K562 (cell line): ENCODE results near the gene DGKB. TPM values are rescaled to one million over a fixed set of nuclear protein-coding genes. Genes with fewer than 3 reads are reported as not detected.

Experiments used
- ATAC-seq: fragments of 200-7000 bp; cut with Tn5 transposase; 3 replicates; pipeline ENCODE4 v1.9.1; 2020; ENCODE audit warnings: moderate library complexity
- BruUV-seq: library from RNA; stranded (reverse); fragments of 400-500 nt; replicated peaks from 2 replicates; lab custom pipeline; 2021; lab: Mats Ljungman, UMichigan
- CTCF ChIA-PET: fragments of 300-600 bp; formaldehyde crosslinking; extraction: SDS; loops from one replicate; lab custom pipeline; 2021; ENCODE audit warnings: low intra/inter-chr PET ratio; lab: Yijun Ruan, JAX
- POLR2A ChIA-PET: fragments of 300-600, 350-650 bp; sonication (Branson Sonifier 250); formaldehyde crosslinking; extraction: SDS; loops from one replicate; lab custom pipeline; 2021; ENCODE audit warnings: antibody characterized with exemption, inconsistent platforms; lab: Yijun Ruan, JAX
- DNase-seq, 4 experiments: peaks; one replicate each; pipeline versions ENCODE4 v3.0.0 to v3.0.0-alpha.2; 2011 to 2018; ENCODE audit warnings: low spot score in 3 of 4, mixed read lengths in 3 of 4; ENCODE audit errors: extremely low read depth in 1 of 4
- FAIRE-seq: peaks from 2 replicates; lab custom pipeline; 2011; peaks lifted over from hg19 to GRCh38; lab: Jason Lieb, UNC
- H2AFZ ChIP-seq: 2 replicates; pipeline ENCODE4 v1.6.0; 2011; ENCODE audit warnings: low read depth, low read length, control low read depth, inconsistent platforms
- H3K27ac ChIP-seq: fragments of 200-600 bp; 3 replicates; pipeline ENCODE4 v1.8.0; 2011; ENCODE audit warnings: low read depth, mild to moderate bottlenecking, control low read depth, inconsistent platforms, low read length, moderate library complexity, mixed read lengths; ENCODE audit errors: extremely low read depth
- H3K27me3 ChIP-seq, 2 experiments: fragments of 300-600 bp in 1 of 2; 2 replicates in 1 of 2; 3 replicates in 1 of 2; pipeline versions ENCODE4 v1.6.0 to v1.8.0; 2011; ENCODE audit warnings: inconsistent platforms in 2 of 2, low read length in 2 of 2, mild to moderate bottlenecking in 1 of 2, mixed read lengths in 1 of 2, moderate library complexity in 1 of 2; ENCODE audit not compliant: control insufficient read depth in 2 of 2, insufficient read depth in 2 of 2
- H3K36me3 ChIP-seq: fragments of 300-600 bp; 3 replicates; pipeline ENCODE4 v1.8.0; 2011; ENCODE audit warnings: mild to moderate bottlenecking, low read length, inconsistent platforms; ENCODE audit not compliant: control insufficient read depth, insufficient read depth
- H3K4me1 ChIP-seq, 2 experiments: fragments of 200-600 bp in 1 of 2; replicated peaks in 1 of 2; 2 replicates in 1 of 2; 3 replicates in 1 of 2; pipeline versions ENCODE4 v1.5.1 to v1.8.0; 2011; ENCODE audit warnings: inconsistent platforms in 2 of 2, low read length in 2 of 2, mild to moderate bottlenecking in 1 of 2, mixed read lengths in 1 of 2, moderate library complexity in 1 of 2; ENCODE audit not compliant: control insufficient read depth in 2 of 2, insufficient read depth in 2 of 2
- H3K4me2 ChIP-seq: 2 replicates; pipeline ENCODE4 v1.6.1; 2011; ENCODE audit warnings: low read length, control low read depth, inconsistent platforms, mixed read lengths; ENCODE audit not compliant: insufficient read depth
- H3K4me3 ChIP-seq: fragments of 200-600 bp; sonication (generic), shearing (Covaris generic); 2 replicates; pipeline ENCODE4 v1.5.1; 2016; ENCODE audit warnings: control low read depth, inconsistent platforms
- H3K79me2 ChIP-seq: fragments of 200-600 bp; 3 replicates; pipeline ENCODE4 v1.8.0; 2011; ENCODE audit warnings: low read length, inconsistent platforms; ENCODE audit not compliant: control insufficient read depth, insufficient read depth
- H3K9ac ChIP-seq, 2 experiments: 2 replicates each; pipeline versions ENCODE4 v1.6.0 to v1.6.1; 2011; ENCODE audit warnings: low read depth in 2 of 2, low read length in 2 of 2, control low read depth in 1 of 2, inconsistent platforms in 1 of 2, mild to moderate bottlenecking in 1 of 2, mixed read lengths in 1 of 2; ENCODE audit not compliant: insufficient read depth in 1 of 2
- H3K9me1 ChIP-seq: one replicate; pipeline ENCODE4 v1.6.0; 2011; ENCODE audit warnings: inconsistent platforms, mild to moderate bottlenecking, low read length, moderate library complexity; ENCODE audit not compliant: control insufficient read depth, insufficient read depth
- H3K9me3 ChIP-seq: replicated peaks from 2 replicates; pipeline ENCODE4 v1.5.1; 2011; ENCODE audit warnings: low read depth, low read length, inconsistent platforms; ENCODE audit not compliant: control insufficient read depth, insufficient read depth
- H4K20me1 ChIP-seq: replicated peaks from 2 replicates; pipeline ENCODE4 v1.6.1; 2011; ENCODE audit warnings: low read length, inconsistent platforms, mixed read lengths; ENCODE audit not compliant: control insufficient read depth, insufficient read depth
- GTF3C2 ChIP-seq: IDR thresholded peaks from 3 replicates; pipeline ENCODE4 v1.6.1; 2011; ENCODE audit warnings: borderline replicate concordance, mild to moderate bottlenecking, moderate library complexity; ENCODE audit not compliant: insufficient read length; ENCODE audit errors: extremely low read depth
- KLF1 ChIP-seq: fragments of 450-650 bp; IDR thresholded peaks from 2 replicates; pipeline ENCODE4 v1.6.1; 2016; ENCODE audit warnings: missing genetic modification characterization, missing compliant biosample characterization
- MAFF ChIP-seq: IDR thresholded peaks from 2 replicates; pipeline ENCODE4 v1.6.1; 2012; ENCODE audit warnings: low read length, improper control_type of control experiment
- MAFG ChIP-seq: fragments of 450-650 bp; conservative IDR thresholded peaks from 2 replicates; pipeline ENCODE4 v1.6.1; 2016; ENCODE audit warnings: missing genetic modification characterization, missing compliant biosample characterization
- NBN ChIP-seq: fragments of 450-650 bp; IDR thresholded peaks from 2 replicates; pipeline ENCODE4 v1.6.1; 2016; ENCODE audit warnings: low read depth, mild to moderate bottlenecking
- POLR2A ChIP-seq: fragments of 450-650 bp; conservative IDR thresholded peaks from 2 replicates; pipeline ENCODE4 v1.6.1; 2016
- RBM14 ChIP-seq: fragments of 200-400 bp; formaldehyde crosslinking; IDR thresholded peaks from 2 replicates; pipeline ENCODE4 v1.6.1; 2018; ENCODE audit warnings: low read depth, mild to moderate bottlenecking, low read length, moderate library complexity, borderline replicate concordance; ENCODE audit not compliant: insufficient read depth
- TRIM24 ChIP-seq, 2 experiments: fragments of 450-650 bp; IDR thresholded peaks; 2 replicates each; pipeline ENCODE4 v1.6.1; 2016
- ZFPM2 ChIP-seq: fragments of 250-450 bp; sonication (Bioruptor Pico); IDR thresholded peaks from 2 replicates; pipeline ENCODE4 v1.5.1; 2022; ENCODE audit warnings: mild to moderate bottlenecking
- ZNF184 ChIP-seq: sonication (generic); formaldehyde crosslinking; IDR thresholded peaks from 2 replicates; pipeline ENCODE4 v1.5.0; 2020; ENCODE audit warnings: missing genetic modification reagents
- ZNF197 ChIP-seq: fragments of 200-800 bp; sonication (Bioruptor generic); IDR thresholded peaks from 2 replicates; pipeline ENCODE4 v1.6.1; 2016; ENCODE audit warnings: low read depth, missing genetic modification characterization, missing compliant biosample characterization
- ZNF274 ChIP-seq: IDR thresholded peaks from 2 replicates; pipeline ENCODE4 v1.6.1; 2011; ENCODE audit warnings: low read depth, mild to moderate bottlenecking, low read length, moderate library complexity, borderline replicate concordance
- ZNF584 ChIP-seq: fragments of 200-800 bp; sonication (Bioruptor generic); IDR thresholded peaks from 2 replicates; pipeline ENCODE4 v1.6.1; 2016; ENCODE audit warnings: low read depth, mild to moderate bottlenecking, missing genetic modification characterization, missing compliant biosample characterization
- ZNF655 ChIP-seq: fragments of 250-450 bp; sonication (Bioruptor Pico); IDR thresholded peaks from 2 replicates; pipeline ENCODE4 v1.5.0; 2021
- WGBS: fragments of 100-300 bp; shearing (Covaris generic); methylation state at CpG from one replicate; pipeline ENCODE4 v1.1.6; 2016; ENCODE audit warnings: low coverage, mixed read lengths; ENCODE audit not compliant: insufficient coverage; ENCODE audit errors: missing lambda C conversion rate; 5-methylcytosine and 5-hydroxymethylcytosine counted together
- in situ Hi-C: fragments of 300-500 bp; cut with MboI; formaldehyde crosslinking; loops from 4 replicates; pipeline ENCODE4 v1.15.0; 2018; ENCODE audit warnings: inconsistent platforms, mixed read lengths
- intact Hi-C: fragments of 100-400 bp; cut with micrococcal nuclease; formaldehyde crosslinking; loops from 2 replicates; pipeline ENCODE4 v1.14.2; 2022
- polyA plus RNA-seq, 8 experiments: library from polyadenylated mRNA; depleted of rRNA in 4 of 8; stranded (reverse) in 5 of 8; unstranded in 3 of 8; fragments of >200 nt; fragmentation: Nextera tagmentation in 2 of 8; fragmentation: Illumina TruSeq in 1 of 8; extraction: Ambion mirVana in 2 of 8; extraction: Trizol in 1 of 8; gene quantifications; 2 replicates each; pipeline versions ENCODE4 v1.2.1 to v1.2.3, GENCODE V29; 2011 to 2014; ENCODE audit warnings: inconsistent platforms in 1 of 8, missing spikeins in 1 of 8
- total RNA-seq, 7 experiments: library from RNA; depleted of rRNA in 6 of 7; stranded (reverse); fragments of >200 nt in 6 of 7; fragmentation: Illumina TruSeq in 2 of 7; extraction: Trizol in 2 of 7; gene quantifications; 2 replicates each; pipeline versions ENCODE4 v1.2.1 to v1.2.3, GENCODE V29; 2011 to 2021; ENCODE audit warnings: low replicate concordance in 1 of 7
- TF ChIP-seq, protein P1 (sequence below): fragments of 150-350 bp; conservative IDR thresholded peaks from 2 replicates; pipeline ENCODE4 v1.6.1; 2014; ENCODE audit warnings: low read length

DGKB gene
- total and polyA plus RNA-seq, 9 of the 15 experiments (the other 6 are each of a cell fraction or from before 2014, with no cell fraction given), result 0.01 TPM; not detected in 8

- no peak for TF ChIP-seq GTF3C2
- TF ChIP-seq ZNF274, result no peak
- TF ChIP-seq POLR2A, result no peak
- TF ChIP-seq, all 486 proteins: peak for 0
Observed at GRCh38 chr7:14639329-14639728, 263.2 kb downstream of the DGKB start (continued).

DNA sequence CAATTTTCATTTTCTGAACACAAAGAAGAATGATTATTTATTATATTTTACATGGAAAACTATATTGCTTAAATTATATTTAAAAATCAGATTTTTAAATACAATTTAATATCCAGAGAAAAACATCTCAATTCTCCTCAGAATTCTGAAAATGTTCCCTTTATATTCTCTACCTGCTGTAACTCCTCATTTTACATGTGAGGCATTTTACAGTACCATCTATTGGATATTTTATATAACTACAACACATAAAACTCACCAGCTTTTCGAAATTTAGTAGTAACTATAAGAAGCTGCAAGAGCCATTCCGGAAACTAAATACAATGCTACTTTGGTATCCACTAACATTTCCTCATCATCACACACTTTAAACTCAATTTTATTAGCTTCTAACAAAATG is 264.6 kb downstream of the DGKB start:
- H2AFZ ChIP-seq, result no peak overlapping the region
- FAIRE-seq (no peak), DNase-seq (no peak), ATAC-seq (no peak)
- no TSS peak for BruUV-seq
- no peak overlapping the region for H3K4me3 ChIP-seq
- no peak overlapping the region for H3K27ac ChIP-seq
- no peaks in the 10 kb centered on the region for H4K20me1 ChIP-seq
- CTCF ChIA-PET, result no interaction called here
- POLR2A ChIA-PET, result no interaction called here
- H3K4me1 ChIP-seq, result no peaks in the 10 kb centered on the region
- H3K9me3 ChIP-seq, result 0 out of 2 replicates have a peak, but pooled peaks cover under 1% of the 10 kb centered on the region
- no peak overlapping the region for H3K4me2 ChIP-seq
- intact Hi-C loops (no loop called here), in situ Hi-C loops (no loop called here)
- no peaks in the 10 kb centered on the region for H3K9me1 ChIP-seq
- no peak overlapping the region for H3K9ac ChIP-seq
- no peaks in the 10 kb centered on the region for H3K36me3 ChIP-seq
- no peaks in the 10 kb centered on the region for H3K79me2 ChIP-seq
- H3K27me3 ChIP-seq, result no peaks in the 10 kb centered on the region
- 0% methylated on average over 2 of the region's 2 CpGs for WGBS
- TF ChIP-seq KLF1 (tag) (no peak), ZNF584 (CRISPR knock-in tag) (no peak), MAFG (tag) (no peak), RBM14 (no peak), NBN (no peak), MAFF (no peak), TRIM24 (IDR thresholded peaks at IDR 0.05) (no peak), ZNF655 (CRISPR knock-in tag) (no peak), ZNF184 (CRISPR knock-in tag) (no peak), ZFPM2 (CRISPR knock-in tag) (no peak), ZNF197 (CRISPR knock-in tag) (no peak)
- TF ChIP-seq, protein P1, sequence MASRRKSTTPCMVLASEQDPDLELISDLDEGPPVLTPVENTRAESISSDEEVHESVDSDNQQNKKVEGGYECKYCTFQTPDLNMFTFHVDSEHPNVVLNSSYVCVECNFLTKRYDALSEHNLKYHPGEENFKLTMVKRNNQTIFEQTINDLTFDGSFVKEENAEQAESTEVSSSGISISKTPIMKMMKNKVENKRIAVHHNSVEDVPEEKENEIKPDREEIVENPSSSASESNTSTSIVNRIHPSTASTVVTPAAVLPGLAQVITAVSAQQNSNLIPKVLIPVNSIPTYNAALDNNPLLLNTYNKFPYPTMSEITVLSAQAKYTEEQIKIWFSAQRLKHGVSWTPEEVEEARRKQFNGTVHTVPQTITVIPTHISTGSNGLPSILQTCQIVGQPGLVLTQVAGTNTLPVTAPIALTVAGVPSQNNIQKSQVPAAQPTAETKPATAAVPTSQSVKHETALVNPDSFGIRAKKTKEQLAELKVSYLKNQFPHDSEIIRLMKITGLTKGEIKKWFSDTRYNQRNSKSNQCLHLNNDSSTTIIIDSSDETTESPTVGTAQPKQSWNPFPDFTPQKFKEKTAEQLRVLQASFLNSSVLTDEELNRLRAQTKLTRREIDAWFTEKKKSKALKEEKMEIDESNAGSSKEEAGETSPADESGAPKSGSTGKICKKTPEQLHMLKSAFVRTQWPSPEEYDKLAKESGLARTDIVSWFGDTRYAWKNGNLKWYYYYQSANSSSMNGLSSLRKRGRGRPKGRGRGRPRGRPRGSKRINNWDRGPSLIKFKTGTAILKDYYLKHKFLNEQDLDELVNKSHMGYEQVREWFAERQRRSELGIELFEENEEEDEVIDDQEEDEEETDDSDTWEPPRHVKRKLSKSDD, result no peak
